Breast epithelium (tissue), 4 donors: Measurements from ENCODE around the gene FBN1. TPM values are rescaled to one million over a fixed set of nuclear protein-coding genes. Genes with fewer than 3 reads are reported as not detected.

ENCODE experiments used
- DNase-seq, 2 donors: peaks; one replicate each; pipeline ENCODE4 v3.0.0-alpha.2; 2019; ENCODE audit warnings: low spot score in 2 of 2
- H3K27ac ChIP-seq, 2 donors: fragments of 200-600 bp; sonication (generic) in 1 of 2; one replicate each; pipeline ENCODE4 v1.5.1; 2016 to 2019; ENCODE audit warnings: mild to moderate bottlenecking in 1 of 2
- H3K27me3 ChIP-seq, 2 donors: fragments of 200-600 bp; sonication (generic) in 1 of 2; one replicate each; pipeline versions ENCODE4 v1.5.1 to v1.6.0; 2017 to 2019; ENCODE audit warnings: control low read depth in 1 of 2, mild to moderate bottlenecking in 1 of 2
- H3K36me3 ChIP-seq: fragments of 200-600 bp; one replicate; pipeline ENCODE4 v1.5.1; 2019
- H3K4me1 ChIP-seq, 2 donors: fragments of 200-600 bp; sonication (generic); one replicate each; pipeline ENCODE4 v1.5.1; 2016 to 2019; ENCODE audit warnings: control low read depth in 1 of 2
- H3K4me3 ChIP-seq, 3 donors: fragments of 200-600 bp; sonication (generic); 1 replicate in 2 of 3; 2 replicates in 1 of 3; pipeline ENCODE4 v1.5.1; 2016 to 2019; ENCODE audit warnings: mild to moderate bottlenecking in 3 of 3, moderate library complexity in 2 of 3
- H3K9me3 ChIP-seq, 2 donors: fragments of 200-600 bp; sonication (generic) in 1 of 2; one replicate each; pipeline ENCODE4 v1.5.1; 2016 to 2019; ENCODE audit warnings: control low read depth in 1 of 2
- POLR2A ChIP-seq: fragments of 450-650 bp; IDR thresholded peaks from one replicate; pipeline ENCODE4 v1.6.1; 2016; ENCODE audit warnings: antibody characterized with exemption, mild to moderate bottlenecking, moderate library complexity
- POLR2AphosphoS5 ChIP-seq, 3 donors: sonication (generic); formaldehyde crosslinking; IDR thresholded peaks; one replicate each; pipeline ENCODE4 v1.6.1; 2017; ENCODE audit warnings: antibody characterized with exemption in 3 of 3
- intact Hi-C: fragments of 100-400 bp; cut with DNase I; formaldehyde crosslinking; loops from one replicate; pipeline ENCODE4 v1.15.1; 2023; ENCODE audit warnings: low total_unique reads
- total RNA-seq, 3 donors: library from RNA; depleted of rRNA; stranded (reverse); fragments of >200 nt; gene quantifications; one replicate each; pipeline ENCODE4 v1.1.0, GENCODE V29; 2016
- TF ChIP-seq, protein P1 (sequence below), 3 donors: fragments of 450-650 bp; IDR thresholded peaks; one replicate each; pipeline ENCODE4 v1.5.1; 2016 to 2017; ENCODE audit warnings: antibody characterized with exemption in 3 of 3, mild to moderate bottlenecking in 3 of 3, moderate library complexity in 3 of 3

FBN1 gene
- total RNA-seq, 3 donors from 2014 or later = 38.5 to 210 (median 83.2) TPM

DNA sequence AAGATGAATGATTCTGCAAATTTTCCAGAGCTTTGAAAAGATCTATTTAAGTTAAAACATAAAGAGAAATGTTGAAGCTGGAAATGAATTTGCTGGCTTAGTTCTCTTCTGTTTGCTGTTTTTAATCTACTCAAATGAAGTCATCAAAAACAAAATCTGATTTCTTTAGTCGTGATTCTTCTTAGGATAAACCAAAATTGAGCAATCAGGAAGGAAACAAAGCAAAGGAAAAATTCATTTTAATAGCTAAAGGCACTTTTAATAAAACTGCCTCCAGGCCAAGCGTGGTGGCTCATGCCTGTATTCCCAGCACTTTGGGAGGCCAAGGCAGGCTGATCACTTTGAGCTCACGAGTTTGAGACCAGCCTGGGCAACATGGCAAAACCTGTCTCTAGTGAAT is 223.1 kb downstream of the FBN1 start:
- H3K27ac ChIP-seq = no peak overlapping the region
- intact Hi-C loops = loop anchor here (1.0 kb wide), 1 partner anchor 9 kb away; no protein-coding TSS in a partner anchor
- TF ChIP-seq POLR2A (no peak), POLR2AphosphoS5 (IDR thresholded peaks at IDR 0.05) (no peak)
- TF ChIP-seq, protein P1, sequence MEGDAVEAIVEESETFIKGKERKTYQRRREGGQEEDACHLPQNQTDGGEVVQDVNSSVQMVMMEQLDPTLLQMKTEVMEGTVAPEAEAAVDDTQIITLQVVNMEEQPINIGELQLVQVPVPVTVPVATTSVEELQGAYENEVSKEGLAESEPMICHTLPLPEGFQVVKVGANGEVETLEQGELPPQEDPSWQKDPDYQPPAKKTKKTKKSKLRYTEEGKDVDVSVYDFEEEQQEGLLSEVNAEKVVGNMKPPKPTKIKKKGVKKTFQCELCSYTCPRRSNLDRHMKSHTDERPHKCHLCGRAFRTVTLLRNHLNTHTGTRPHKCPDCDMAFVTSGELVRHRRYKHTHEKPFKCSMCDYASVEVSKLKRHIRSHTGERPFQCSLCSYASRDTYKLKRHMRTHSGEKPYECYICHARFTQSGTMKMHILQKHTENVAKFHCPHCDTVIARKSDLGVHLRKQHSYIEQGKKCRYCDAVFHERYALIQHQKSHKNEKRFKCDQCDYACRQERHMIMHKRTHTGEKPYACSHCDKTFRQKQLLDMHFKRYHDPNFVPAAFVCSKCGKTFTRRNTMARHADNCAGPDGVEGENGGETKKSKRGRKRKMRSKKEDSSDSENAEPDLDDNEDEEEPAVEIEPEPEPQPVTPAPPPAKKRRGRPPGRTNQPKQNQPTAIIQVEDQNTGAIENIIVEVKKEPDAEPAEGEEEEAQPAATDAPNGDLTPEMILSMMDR (IDR thresholded peaks at IDR 0.05) = no peak
- H3K4me1 ChIP-seq = no peaks in the 10 kb centered on the region
- no peak overlapping the region for H3K4me3 ChIP-seq
- H3K36me3 ChIP-seq = peaks cover 3% of the 10 kb centered on the region
- H3K9me3 ChIP-seq = no peaks in the 10 kb centered on the region
- H3K27me3 ChIP-seq = no peaks in the 10 kb centered on the region
- no peak for DNase-seq

DNA sequence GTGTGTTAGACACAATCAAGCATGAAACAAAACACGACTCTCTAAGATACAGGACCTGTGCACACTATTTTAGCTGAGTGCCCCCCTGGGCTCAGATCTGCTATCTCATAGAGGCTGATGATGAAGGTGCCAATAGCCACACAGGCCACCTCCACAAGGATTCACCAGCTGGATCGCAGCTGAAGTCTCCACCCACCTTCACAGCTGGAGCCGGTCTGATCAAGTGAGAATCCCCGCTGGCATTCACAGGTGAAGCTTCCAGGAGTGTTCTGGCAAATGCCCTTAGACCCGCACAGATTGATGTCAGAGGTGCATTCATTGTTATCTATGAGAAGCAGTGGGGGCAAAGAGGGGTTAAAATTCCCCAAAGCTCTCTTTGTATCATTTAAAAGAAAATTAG is 224.1 kb downstream of the FBN1 start:
- Histone ChIP-seq H3K4me1 (no peaks in the 10 kb centered on the region), H3K27me3 (no peaks in the 10 kb centered on the region), H3K4me3 (no peak overlapping the region), H3K9me3 (no peaks in the 10 kb centered on the region), H3K36me3 (peaks cover 3% of the 10 kb centered on the region), H3K27ac (peak overlapping the region in 1 of 2 donors; percentile 25)
- no peak for DNase-seq
- no peak for TF ChIP-seq POLR2AphosphoS5 (IDR thresholded peaks at IDR 0.05)
- no peak for TF ChIP-seq POLR2A
- TF ChIP-seq, protein P1 (IDR thresholded peaks at IDR 0.05) = no peak
- intact Hi-C loops = no loop called here

DNA sequence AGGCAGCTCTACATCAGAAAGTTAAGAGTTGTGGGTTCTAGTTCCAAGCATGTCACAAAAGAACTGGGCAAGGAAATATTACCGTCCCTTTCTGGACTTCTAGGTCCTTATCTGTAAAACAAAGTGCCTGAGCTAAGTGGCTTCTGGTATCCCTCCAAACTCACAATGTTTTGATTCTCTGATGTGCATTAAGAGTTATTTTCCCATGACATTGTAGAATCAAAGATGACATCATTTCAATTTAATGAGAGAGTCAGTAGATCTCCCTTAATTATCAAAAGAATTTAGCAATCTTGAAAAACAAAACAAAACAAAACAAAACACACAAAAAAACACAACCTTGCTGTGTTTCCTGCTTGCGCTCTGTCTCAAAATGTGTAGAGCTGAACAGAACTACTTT is 225.6 kb downstream of the FBN1 start:
- intact Hi-C loops = no loop called here
- H3K9me3 ChIP-seq = no peaks in the 10 kb centered on the region
- H3K27me3 ChIP-seq = no peaks in the 10 kb centered on the region
- TF ChIP-seq, protein P1 (IDR thresholded peaks at IDR 0.05) = no peak
- TF ChIP-seq POLR2AphosphoS5 (IDR thresholded peaks at IDR 0.05) (no peak), POLR2A (no peak)
- peaks cover under 1% of the 10 kb centered on the region for H3K36me3 ChIP-seq
- H3K4me3 ChIP-seq = no peak overlapping the region
- H3K4me1 ChIP-seq = no peaks in the 10 kb centered on the region
- no peak for DNase-seq
- peak overlapping the region in 1 of 2 donors; percentile 61 for H3K27ac ChIP-seq

DNA sequence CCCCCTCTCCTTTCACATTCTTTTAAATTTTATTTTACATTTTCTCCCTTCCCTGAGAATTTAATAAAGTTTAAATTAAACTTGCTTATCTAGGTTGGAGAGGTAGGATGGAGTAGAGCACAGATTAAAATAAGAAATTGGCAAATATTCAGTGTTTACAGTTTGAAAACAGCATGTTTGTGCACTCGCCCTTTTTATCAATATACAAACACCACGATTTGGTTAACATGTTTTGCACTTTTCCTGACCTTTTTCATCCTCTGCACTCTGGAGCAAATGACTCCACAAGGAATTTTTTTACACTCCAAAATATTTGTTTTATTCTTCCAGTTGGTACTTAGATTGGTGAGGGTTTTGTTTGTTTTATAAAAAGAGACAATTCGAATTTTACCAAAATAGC is 227.2 kb downstream of the FBN1 start:
- Histone ChIP-seq H3K27me3 (no peaks in the 10 kb centered on the region), H3K27ac (peak overlapping the region in 1 of 2 donors; percentile 10), H3K36me3 (no peaks in the 10 kb centered on the region), H3K9me3 (no peaks in the 10 kb centered on the region), H3K4me1 (no peaks in the 10 kb centered on the region), H3K4me3 (no peak overlapping the region)
- intact Hi-C loops = no loop called here
- no peak for DNase-seq
- TF ChIP-seq, protein P1 (IDR thresholded peaks at IDR 0.05) = no peak
- TF ChIP-seq POLR2A = no peak
- no peak for TF ChIP-seq POLR2AphosphoS5 (IDR thresholded peaks at IDR 0.05)

DNA sequence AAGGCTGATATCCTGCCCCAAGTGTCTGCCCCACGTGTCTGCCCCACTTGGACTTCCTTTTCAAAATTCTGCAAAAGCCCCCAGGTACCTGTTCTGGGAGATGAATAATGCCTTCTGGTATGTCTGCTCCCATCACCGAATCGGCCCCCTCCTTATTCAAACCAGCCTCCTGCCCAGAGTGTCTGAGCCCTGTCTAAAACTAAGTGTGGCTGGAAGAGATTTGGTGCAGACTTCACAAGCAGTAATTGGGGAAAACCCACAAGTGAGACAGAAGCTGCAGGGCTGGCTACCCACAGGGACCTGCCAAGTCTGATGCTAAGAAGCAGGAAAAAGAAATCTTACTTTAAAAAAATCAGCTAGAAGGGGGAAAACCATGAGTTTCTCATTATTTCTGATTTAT is 229.2 kb downstream of the FBN1 start:
- H3K4me1 ChIP-seq = no peaks in the 10 kb centered on the region
- H3K4me3 ChIP-seq = no peak overlapping the region
- no peaks in the 10 kb centered on the region for H3K9me3 ChIP-seq
- peak overlapping the region in 1 of 2 donors; percentile 68 for H3K27ac ChIP-seq
- no peaks in the 10 kb centered on the region for H3K27me3 ChIP-seq
- TF ChIP-seq, protein P1 (IDR thresholded peaks at IDR 0.05) = no peak
- no peak for TF ChIP-seq POLR2A
- TF ChIP-seq POLR2AphosphoS5 (IDR thresholded peaks at IDR 0.05) = no peak
- DNase-seq = no peak
- H3K36me3 ChIP-seq = no peaks in the 10 kb centered on the region
- intact Hi-C loops = no loop called here
